SK-N-SH treated with all-trans-retinoic acid at 6 μM for 48 hours (cell line): Measurements from ENCODE around the gene TRMT2B.

Experiments used
- ATAC-seq: fragments of 200-7000 bp; cut with Tn5 transposase; 3 replicates; pipeline ENCODE4 v1.9.1; 2020; ENCODE audit warnings: mild to moderate bottlenecking, moderate library complexity
- ARNTL ChIP-seq: fragments of 450-650 bp; formaldehyde crosslinking; IDR thresholded peaks from 2 replicates; pipeline ENCODE4 v1.5.0; 2020; ENCODE audit warnings: low read depth, mild to moderate bottlenecking, moderate library complexity, borderline replicate concordance
- BACH2 ChIP-seq: fragments of 250-450 bp; sonication (Bioruptor Pico); IDR thresholded peaks from 2 replicates; pipeline ENCODE4 v1.9.0; 2021; ENCODE audit warnings: mild to moderate bottlenecking, borderline replicate concordance
- CSDC2 ChIP-seq: fragments of 250-450 bp; sonication (Bioruptor Pico); IDR thresholded peaks from 2 replicates; pipeline ENCODE4 v1.5.0; 2020; ENCODE audit warnings: mild to moderate bottlenecking, moderate library complexity
- CSRNP3 ChIP-seq: fragments of 250-450 bp; sonication (Bioruptor Pico); IDR thresholded peaks from 2 replicates; pipeline ENCODE4 v1.5.1; 2021; ENCODE audit warnings: mild to moderate bottlenecking, moderate library complexity
- ESRRG ChIP-seq: fragments of 250-450 bp; sonication (Bioruptor Pico); IDR thresholded peaks from 2 replicates; pipeline ENCODE4 v1.6.1; 2021; ENCODE audit warnings: mild to moderate bottlenecking
- GLIS3 ChIP-seq: fragments of 250-450 bp; sonication (Bioruptor Pico); IDR thresholded peaks from 2 replicates; pipeline ENCODE4 v1.5.0; 2020; ENCODE audit warnings: mild to moderate bottlenecking, moderate library complexity
- ISL1 ChIP-seq: fragments of 250-450 bp; sonication (Bioruptor Pico); IDR thresholded peaks from 2 replicates; pipeline ENCODE4 v2.1.2; 2022; ENCODE audit warnings: mild to moderate bottlenecking, moderate library complexity
- OSR1 ChIP-seq: fragments of 250-450 bp; sonication (Bioruptor Pico); IDR thresholded peaks from 2 replicates; pipeline ENCODE4 v1.8.0; 2022; ENCODE audit warnings: moderate library complexity, mild to moderate bottlenecking, inconsistent platforms
- PATZ1 ChIP-seq: fragments of 250-450 bp; sonication (Bioruptor Pico); IDR thresholded peaks from 2 replicates; pipeline ENCODE4 v1.8.0; 2020; ENCODE audit warnings: mild to moderate bottlenecking, moderate library complexity, borderline replicate concordance
- POU6F1 ChIP-seq: fragments of 250-450 bp; sonication (Bioruptor Pico); IDR thresholded peaks from 2 replicates; pipeline ENCODE4 v1.8.0; 2021; ENCODE audit warnings: low read depth, mild to moderate bottlenecking, moderate library complexity, borderline replicate concordance
- RARB ChIP-seq: fragments of 250-450 bp; sonication (Bioruptor Pico); IDR thresholded peaks from 2 replicates; pipeline ENCODE4 v1.8.0; 2021; ENCODE audit warnings: mild to moderate bottlenecking, moderate library complexity
- SNAI2 ChIP-seq: fragments of 250-450 bp; sonication (Bioruptor Pico); IDR thresholded peaks from 2 replicates; pipeline ENCODE4 v1.5.0; 2020; ENCODE audit warnings: mild to moderate bottlenecking, moderate library complexity
- TCF4 ChIP-seq: fragments of 250-450 bp; sonication (Bioruptor Pico); IDR thresholded peaks from 2 replicates; pipeline ENCODE4 v1.8.0; 2021; ENCODE audit warnings: mild to moderate bottlenecking, moderate library complexity, borderline replicate concordance
- TOX ChIP-seq: fragments of 250-450 bp; sonication (Bioruptor Pico); IDR thresholded peaks from 2 replicates; pipeline ENCODE4 v1.8.0; 2021; ENCODE audit warnings: mild to moderate bottlenecking, moderate library complexity, borderline replicate concordance
- TSHZ2 ChIP-seq: fragments of 250-450 bp; sonication (Bioruptor Pico); IDR thresholded peaks from 2 replicates; pipeline ENCODE4 v1.5.0; 2020; ENCODE audit warnings: mild to moderate bottlenecking, moderate library complexity
- ZC3H10 ChIP-seq: fragments of 250-450 bp; sonication (Bioruptor Pico); IDR thresholded peaks from 2 replicates; pipeline ENCODE4 v1.5.1; 2021; ENCODE audit warnings: mild to moderate bottlenecking, moderate library complexity
- ZFP3 ChIP-seq: fragments of 250-450 bp; sonication (Bioruptor Pico); IDR thresholded peaks from 2 replicates; pipeline ENCODE4 v1.5.0; 2020; ENCODE audit warnings: mild to moderate bottlenecking, moderate library complexity
- ZFP30 ChIP-seq: fragments of 450-650 bp; formaldehyde crosslinking; IDR thresholded peaks from 2 replicates; pipeline ENCODE4 v1.5.0; 2022; ENCODE audit warnings: mild to moderate bottlenecking, moderate library complexity
- ZNF565 ChIP-seq: fragments of 450-650 bp; formaldehyde crosslinking; conservative IDR thresholded peaks from 2 replicates; pipeline ENCODE4 v1.5.0; 2020; ENCODE audit warnings: low read depth, mild to moderate bottlenecking, moderate library complexity
- ZNF70 ChIP-seq: fragments of 450-650 bp; formaldehyde crosslinking; IDR thresholded peaks from 2 replicates; pipeline ENCODE4 v1.5.0; 2020; ENCODE audit warnings: mild to moderate bottlenecking, moderate library complexity
- ZNF8 ChIP-seq: fragments of 450-650 bp; formaldehyde crosslinking; IDR thresholded peaks from 2 replicates; pipeline ENCODE4 v1.5.0; 2020; ENCODE audit warnings: mild to moderate bottlenecking, moderate library complexity

Gene TRMT2B

GRCh38 chrX:101029665-101030064, 22.2 kb downstream of the TRMT2B start (continued):
- TF ChIP-seq TSHZ2 (CRISPR knock-in tag): no peak
- no peak for TF ChIP-seq CSDC2 (CRISPR knock-in tag)
- TF ChIP-seq, all 23 proteins: peak for 0

- no peak for ATAC-seq
Measured at GRCh38 chrX:101028562-101028961, 23.3 kb downstream of the TRMT2B start.

GRCh38 chrX:101025126-101025525, 26.8 kb downstream of the TRMT2B start:
- peak; percentile 68 for ATAC-seq
- TF ChIP-seq BACH2 (CRISPR knock-in tag): no peak
- TF ChIP-seq CSRNP3 (CRISPR knock-in tag): no peak
- TF ChIP-seq ESRRG (CRISPR knock-in tag): no peak
- no peak for TF ChIP-seq ZNF8
- TF ChIP-seq RARB (CRISPR knock-in tag): no peak
- no peak for TF ChIP-seq PATZ1
- no peak for TF ChIP-seq GLIS3
- TF ChIP-seq ZC3H10: no peak
- TF ChIP-seq ZFP3 (CRISPR knock-in tag): no peak
- TF ChIP-seq SNAI2 (CRISPR knock-in tag): no peak
- no peak for TF ChIP-seq TOX (CRISPR knock-in tag)
- no peak for TF ChIP-seq OSR1 (CRISPR knock-in tag)
- no peak for TF ChIP-seq ARNTL
- TF ChIP-seq ZFP30 (CRISPR knock-in tag): no peak
- TF ChIP-seq POU6F1 (CRISPR knock-in tag): no peak
- TF ChIP-seq ZNF70 (CRISPR knock-in tag): no peak
- no peak for TF ChIP-seq ZNF565 (CRISPR knock-in tag)

More at GRCh38 chrX:101028562-101028961, 23.3 kb downstream of the TRMT2B start:
- no peak for TF ChIP-seq CSRNP3 (CRISPR knock-in tag)
- TF ChIP-seq ZC3H10: no peak
- TF ChIP-seq ISL1: no peak
- TF ChIP-seq TSHZ2 (CRISPR knock-in tag): no peak
- no peak for TF ChIP-seq CSDC2 (CRISPR knock-in tag)
- no peak for TF ChIP-seq ZFP3 (CRISPR knock-in tag)
- TF ChIP-seq GLIS3: no peak
- no peak for TF ChIP-seq OSR1 (CRISPR knock-in tag)
- TF ChIP-seq TCF4 (CRISPR knock-in tag): no peak
- no peak for TF ChIP-seq ZNF8
- no peak for TF ChIP-seq SNAI2 (CRISPR knock-in tag)
- no peak for TF ChIP-seq RARB (CRISPR knock-in tag)
- no peak for TF ChIP-seq ZNF70 (CRISPR knock-in tag)
- TF ChIP-seq ZFP30 (CRISPR knock-in tag): no peak
- TF ChIP-seq, all 23 proteins: peak for 0
